H9 (cell line): ENCODE measurements around the gene RDH13. TPM values are rescaled to one million over a fixed set of nuclear protein-coding genes. Genes with fewer than 3 reads are reported as not detected.

Experiments
- DNase-seq: peaks from one replicate; pipeline ENCODE4 v3.0.0-alpha.2; 2017
- H2AFZ ChIP-seq: one replicate; pipeline ENCODE4 v1.6.1; 2013; ENCODE audit warnings: mild to moderate bottlenecking, low read length, control low read depth, moderate library complexity
- H2AK5ac ChIP-seq: 2 replicates; pipeline ENCODE4 v1.6.1; 2013; ENCODE audit warnings: low read length, control low read depth, mixed read lengths; ENCODE audit not compliant: insufficient read length
- H2BK120ac ChIP-seq: one replicate; pipeline ENCODE4 v1.6.1; 2013; ENCODE audit warnings: low read depth, mild to moderate bottlenecking, low read length, control low read depth, inconsistent platforms; ENCODE audit not compliant: poor library complexity, severe bottlenecking
- H2BK12ac ChIP-seq: 2 replicates; pipeline ENCODE4 v1.6.1; 2013; ENCODE audit warnings: low read length, control low read depth, mixed read lengths, low read depth; ENCODE audit not compliant: insufficient read length
- H2BK15ac ChIP-seq: 2 replicates; pipeline ENCODE4 v1.6.1; 2013; ENCODE audit warnings: low read depth, low read length, control low read depth
- H2BK20ac ChIP-seq: one replicate; pipeline ENCODE4 v1.6.1; 2013; ENCODE audit warnings: low read depth, mild to moderate bottlenecking, low read length, control low read depth, inconsistent platforms; ENCODE audit not compliant: poor library complexity, severe bottlenecking
- H2BK5ac ChIP-seq: 2 replicates; pipeline ENCODE4 v1.6.1; 2013; ENCODE audit warnings: low read length, control low read depth, mixed read lengths; ENCODE audit not compliant: insufficient read length
- H3K14ac ChIP-seq: 2 replicates; pipeline ENCODE4 v1.6.1; 2013; ENCODE audit warnings: low read length, control low read depth; ENCODE audit not compliant: insufficient read depth
- H3K18ac ChIP-seq: 2 replicates; pipeline ENCODE4 v1.6.1; 2013; ENCODE audit warnings: low read depth, mild to moderate bottlenecking, mixed read lengths, low read length, control low read depth; ENCODE audit not compliant: insufficient read length
- H3K23ac ChIP-seq: 2 replicates; pipeline ENCODE4 v1.6.1; 2013; ENCODE audit warnings: low read length, control low read depth, mixed read lengths, low read depth; ENCODE audit not compliant: insufficient read length
- H3K23me2 ChIP-seq: 2 replicates; pipeline ENCODE4 v1.6.1; 2013; ENCODE audit warnings: low read depth, mild to moderate bottlenecking, mixed read lengths, low read length, control low read depth; ENCODE audit not compliant: insufficient read length, poor library complexity, severe bottlenecking
- H3K27ac ChIP-seq: 2 replicates; pipeline ENCODE4 v1.5.1; 2013; ENCODE audit warnings: low read length, control low read depth, mixed read lengths, low read depth; ENCODE audit not compliant: insufficient read length
- H3K27me3 ChIP-seq: 2 replicates; pipeline ENCODE4 v1.6.1; 2013; ENCODE audit warnings: low read length, control low read depth, inconsistent platforms; ENCODE audit not compliant: insufficient read depth
- H3K4ac ChIP-seq: 2 replicates; pipeline ENCODE4 v1.6.1; 2013; ENCODE audit warnings: low read depth, mild to moderate bottlenecking, control low read depth, inconsistent platforms, low read length, moderate library complexity
- H3K4me1 ChIP-seq: 2 replicates; pipeline ENCODE4 v1.6.1; 2013; ENCODE audit warnings: low read length, control low read depth, inconsistent platforms; ENCODE audit not compliant: insufficient read depth
- H3K4me2 ChIP-seq: 2 replicates; pipeline ENCODE4 v1.6.1; 2013; ENCODE audit warnings: low read length, control low read depth, mixed read lengths; ENCODE audit not compliant: insufficient read length, insufficient read depth
- H3K56ac ChIP-seq: 2 replicates; pipeline ENCODE4 v1.6.1; 2013; ENCODE audit warnings: low read depth, mild to moderate bottlenecking, mixed read lengths, low read length, control low read depth; ENCODE audit not compliant: insufficient read length
- H3K79me1 ChIP-seq: 2 replicates; pipeline ENCODE4 v1.6.1; 2013; ENCODE audit warnings: low read depth, mild to moderate bottlenecking, moderate library complexity, low read length, control low read depth, inconsistent platforms; ENCODE audit not compliant: insufficient read depth, poor library complexity, severe bottlenecking
- H3K79me2 ChIP-seq: 2 replicates; pipeline ENCODE4 v1.6.1; 2013; ENCODE audit warnings: low read length, control low read depth, inconsistent platforms; ENCODE audit not compliant: insufficient read depth
- H3K9ac ChIP-seq: 2 replicates; pipeline ENCODE4 v1.6.1; 2013; ENCODE audit warnings: low read length, control low read depth, mixed read lengths; ENCODE audit not compliant: insufficient read length; ENCODE audit errors: extremely low read depth
- H3K9me3 ChIP-seq: one replicate; pipeline ENCODE4 v1.6.1; 2013; ENCODE audit warnings: low read depth, low read length, inconsistent platforms; ENCODE audit not compliant: control insufficient read depth
- H3T11ph ChIP-seq: one replicate; pipeline ENCODE4 v1.6.1; 2013; ENCODE audit warnings: mild to moderate bottlenecking, low read length, control low read depth, inconsistent platforms
- H4K20me1 ChIP-seq: one replicate; pipeline ENCODE4 v1.6.1; 2013; ENCODE audit not compliant: control insufficient read depth, insufficient read length, insufficient read depth
- H4K5ac ChIP-seq: 2 replicates; pipeline ENCODE4 v1.6.1; 2013; ENCODE audit warnings: low read depth, mild to moderate bottlenecking, mixed read lengths, low read length, control low read depth; ENCODE audit not compliant: insufficient read length
- H4K8ac ChIP-seq: replicated peaks from 2 replicates; pipeline ENCODE4 v1.6.1; 2013; ENCODE audit warnings: low read length, control low read depth, mixed read lengths, low read depth; ENCODE audit not compliant: insufficient read length
- H4K91ac ChIP-seq: 2 replicates; pipeline ENCODE4 v1.6.1; 2013; ENCODE audit warnings: low read depth, mild to moderate bottlenecking, moderate library complexity, mixed read lengths, low read length, control low read depth; ENCODE audit not compliant: insufficient read length
- H3K27ac Mint-ChIP-seq, 3 experiments: 2 replicates in 2 of 3; 3 replicates in 1 of 3; pipeline ENCODE4 v1.8.0; 2020 to 2021; ENCODE audit warnings: mixed read lengths in 3 of 3, mild to moderate bottlenecking in 1 of 3, moderate library complexity in 1 of 3
- H3K27me3 Mint-ChIP-seq: 2 replicates; pipeline ENCODE4 v1.8.0; 2021; ENCODE audit warnings: low read depth, mild to moderate bottlenecking, moderate library complexity, mixed read lengths
- H3K36me3 Mint-ChIP-seq, 3 experiments: 2 replicates in 2 of 3; 3 replicates in 1 of 3; pipeline ENCODE4 v1.8.0; 2020 to 2021; ENCODE audit warnings: low read depth in 3 of 3, mixed read lengths in 3 of 3; ENCODE audit not compliant: insufficient read depth in 1 of 3
- H3K4me1 Mint-ChIP-seq, 2 experiments: 2 replicates each; pipeline ENCODE4 v1.8.0; 2020; ENCODE audit warnings: mixed read lengths in 2 of 2
- H3K4me3 Mint-ChIP-seq, 2 experiments: 2 replicates in 1 of 2; 3 replicates in 1 of 2; pipeline ENCODE4 v1.8.0; 2020 to 2021; ENCODE audit warnings: mild to moderate bottlenecking in 2 of 2, mixed read lengths in 2 of 2, moderate library complexity in 1 of 2
- H3K9me3 Mint-ChIP-seq, 2 experiments: 2 replicates in 1 of 2; 3 replicates in 1 of 2; pipeline ENCODE4 v1.8.0; 2020; ENCODE audit warnings: mild to moderate bottlenecking in 2 of 2, mixed read lengths in 2 of 2, moderate library complexity in 1 of 2
- WGBS: extraction: QIAGEN DNeasy Blood & Tissue Kit; methylation state at CpG from one replicate; pipeline ENCODE4 v1.1.7; 2013; ENCODE audit warnings: missing lambda C conversion rate, low lambda C conversion rate, mixed read lengths; ENCODE audit not compliant: insufficient read length; ENCODE audit errors: extremely low coverage; 5-methylcytosine and 5-hydroxymethylcytosine counted together
- total RNA-seq: library from RNA; stranded (reverse); gene quantifications from 2 replicates; pipeline ENCODE4 v1.2.1, GENCODE V29; 2021
- TF ChIP-seq, protein P1 (sequence below): fragments of 200-600 bp; sonication (generic); conservative IDR thresholded peaks from 3 replicates; pipeline ENCODE4 v1.8.0; 2021; ENCODE audit warnings: antibody characterized with exemption, mild to moderate bottlenecking

The RDH13 gene
- total RNA-seq, 1 experiment from 2014 or later: 21.5 TPM

DNA sequence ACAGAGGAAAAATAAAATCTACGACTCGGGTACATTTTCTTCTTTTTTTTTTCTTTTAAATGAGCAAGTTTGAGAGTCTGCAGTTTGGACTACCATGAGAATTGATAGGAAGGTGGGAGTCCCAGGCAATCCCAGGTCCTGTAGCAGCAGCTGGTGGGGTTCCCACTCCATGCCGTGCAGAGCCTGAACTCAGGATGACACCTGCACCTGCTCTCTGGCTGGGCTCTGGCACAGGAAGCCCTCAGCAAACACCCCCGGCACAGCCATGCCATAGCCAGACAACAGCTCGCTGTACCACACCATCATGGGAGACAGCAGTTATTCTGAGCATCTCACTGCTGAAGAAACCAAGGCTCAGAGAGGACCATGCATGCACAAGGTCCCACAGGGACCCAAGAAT, 18.7 kb downstream of the RDH13 start:
- Histone ChIP-seq H3K56ac (no peak overlapping the region), H3K27ac (no peak overlapping the region), H3T11ph (no peak overlapping the region), H2BK15ac (no peak overlapping the region), H2BK12ac (no peak overlapping the region), H2BK120ac (no peak overlapping the region), H3K18ac (no peak overlapping the region), H3K27me3 (no peaks in the 10 kb centered on the region), H3K23ac (no peak overlapping the region), H2AK5ac (no peak overlapping the region), H4K8ac (no peak overlapping the region), H2AFZ (no peak overlapping the region), H2BK20ac (no peak overlapping the region), H3K9ac (no peak overlapping the region), H4K91ac (no peak overlapping the region), H3K79me2 (no peaks in the 10 kb centered on the region), H2BK5ac (no peak overlapping the region), H3K23me2 (no peaks in the 10 kb centered on the region), H3K79me1 (no peaks in the 10 kb centered on the region), H3K4me2 (no peak overlapping the region), H3K4ac (no peak overlapping the region), H4K5ac (no peak overlapping the region), H3K9me3 (no peaks in the 10 kb centered on the region), H3K14ac (no peak overlapping the region), H4K20me1 (no peaks in the 10 kb centered on the region), H3K4me1 (no peaks in the 10 kb centered on the region)
- H3K36me3 Mint-ChIP-seq: peaks cover 26 to 62% (median 40%) of the 10 kb centered on the region in 3 experiments
- WGBS: no CpG with 5 or more reads among the region's 5 CpGs
- no peak overlapping the region for H3K4me3 Mint-ChIP-seq
- DNase-seq: no peak
- no peak overlapping the region for H3K27ac Mint-ChIP-seq
- H3K9me3 Mint-ChIP-seq: no peaks in the 10 kb centered on the region
- H3K27me3 Mint-ChIP-seq: no peaks in the 10 kb centered on the region
- no peaks in the 10 kb centered on the region for H3K4me1 Mint-ChIP-seq
- TF ChIP-seq, protein P1, sequence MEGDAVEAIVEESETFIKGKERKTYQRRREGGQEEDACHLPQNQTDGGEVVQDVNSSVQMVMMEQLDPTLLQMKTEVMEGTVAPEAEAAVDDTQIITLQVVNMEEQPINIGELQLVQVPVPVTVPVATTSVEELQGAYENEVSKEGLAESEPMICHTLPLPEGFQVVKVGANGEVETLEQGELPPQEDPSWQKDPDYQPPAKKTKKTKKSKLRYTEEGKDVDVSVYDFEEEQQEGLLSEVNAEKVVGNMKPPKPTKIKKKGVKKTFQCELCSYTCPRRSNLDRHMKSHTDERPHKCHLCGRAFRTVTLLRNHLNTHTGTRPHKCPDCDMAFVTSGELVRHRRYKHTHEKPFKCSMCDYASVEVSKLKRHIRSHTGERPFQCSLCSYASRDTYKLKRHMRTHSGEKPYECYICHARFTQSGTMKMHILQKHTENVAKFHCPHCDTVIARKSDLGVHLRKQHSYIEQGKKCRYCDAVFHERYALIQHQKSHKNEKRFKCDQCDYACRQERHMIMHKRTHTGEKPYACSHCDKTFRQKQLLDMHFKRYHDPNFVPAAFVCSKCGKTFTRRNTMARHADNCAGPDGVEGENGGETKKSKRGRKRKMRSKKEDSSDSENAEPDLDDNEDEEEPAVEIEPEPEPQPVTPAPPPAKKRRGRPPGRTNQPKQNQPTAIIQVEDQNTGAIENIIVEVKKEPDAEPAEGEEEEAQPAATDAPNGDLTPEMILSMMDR: no peak
